NCI-H526 treated with DMSO at 0.1 percent for 48 hours (cell line): Measurements from ENCODE around the gene EHBP1.

Source experiments
- DNase-seq: peaks from one replicate; lab custom pipeline; 2025; lab: John Stamatoyannopoulos, UW

EHBP1 gene

DNA sequence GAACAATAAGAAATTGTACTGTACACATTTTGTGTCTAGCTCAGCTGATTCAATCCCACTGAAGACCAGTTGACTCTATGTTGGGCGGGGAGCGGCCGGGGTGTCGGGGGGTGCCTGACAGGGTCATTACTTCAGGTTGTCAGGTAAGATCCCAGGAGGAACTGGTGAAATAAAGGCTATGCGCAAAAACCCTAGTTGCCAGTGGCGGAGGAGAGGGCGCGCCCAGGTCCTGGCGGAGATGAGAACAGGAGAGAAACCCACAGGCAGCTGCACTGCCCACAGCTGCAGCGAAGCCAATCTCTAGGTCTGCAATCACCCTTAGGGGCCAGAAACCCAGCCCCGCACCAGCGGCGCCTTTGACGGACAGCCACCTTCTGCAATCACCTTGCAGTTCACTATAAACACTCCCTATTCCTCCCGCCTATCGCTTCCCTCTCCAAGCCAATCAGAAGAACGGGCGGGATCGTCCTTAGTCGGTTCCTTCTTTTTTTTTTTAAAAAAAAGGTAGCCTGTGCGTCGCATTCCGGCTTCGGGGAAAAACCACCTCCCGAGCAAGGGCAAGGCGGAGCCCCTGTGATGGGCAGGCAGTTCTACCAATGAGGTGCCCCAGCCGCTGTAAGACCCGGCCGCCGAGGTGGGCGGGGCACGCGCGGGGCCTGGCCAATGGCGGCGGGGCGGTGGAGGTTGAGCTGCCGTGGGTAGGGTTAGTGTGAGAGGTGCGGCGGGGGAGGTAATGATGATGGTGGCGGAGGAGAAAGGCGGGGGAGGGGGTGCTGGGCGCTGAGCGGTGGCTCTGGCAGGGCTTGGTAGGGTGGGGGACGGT is at the start of gene EHBP1:
EHBP1 (plus strand) TSS at position 707 of the 823 bp plus-strand sequence. CDS start 1,479 bp downstream, outside the sequence.
- peak; percentile 99 for DNase-seq

DNA sequence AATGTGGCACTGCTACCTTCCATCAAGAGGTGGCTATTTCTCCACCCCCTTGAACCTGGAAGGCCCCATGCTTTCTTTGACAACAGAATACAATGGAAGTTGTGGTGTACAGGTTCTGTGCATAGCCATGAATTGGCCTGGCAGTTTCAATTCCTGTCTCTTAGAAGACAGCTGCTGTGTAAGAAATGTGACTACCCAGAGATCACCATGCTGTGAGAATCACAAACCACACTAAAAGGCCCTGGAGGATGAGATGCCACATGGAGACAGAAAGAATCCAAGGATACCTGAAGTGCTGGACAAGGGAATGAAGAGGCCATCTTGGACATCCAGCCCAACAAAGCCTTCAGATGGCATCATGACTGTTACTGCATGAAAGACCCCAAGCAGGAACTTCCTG is 47.7 kb upstream of the EHBP1 start:
- no peak for DNase-seq

- no peak for DNase-seq
Observed at GRCh38 chr2:62658891-62659290, 46.6 kb upstream of the EHBP1 start.

DNA sequence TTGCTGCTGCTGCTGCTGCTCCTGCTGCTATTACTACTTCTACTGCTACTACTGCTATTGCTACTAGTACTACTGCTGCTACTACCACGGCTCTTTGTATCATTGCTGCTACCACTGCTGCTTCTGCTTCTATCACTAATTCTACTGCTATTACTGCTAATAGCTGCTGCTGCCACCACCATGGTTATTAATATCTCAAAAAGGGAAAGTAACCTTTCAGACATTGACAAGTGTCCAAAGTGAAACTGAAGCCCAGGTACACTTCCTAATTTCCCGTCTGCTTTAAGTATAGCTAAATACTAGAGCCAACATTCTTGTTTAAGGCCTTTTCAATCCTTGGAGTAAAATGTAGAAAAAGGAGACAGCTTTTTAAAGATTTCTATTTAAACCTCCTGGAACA is 45.4 kb upstream of the EHBP1 start:
- DNase-seq = no peak

- DNase-seq = no peak
Observed at GRCh38 chr2:62660582-62661262, 44.8 kb upstream of the EHBP1 start.

DNA sequence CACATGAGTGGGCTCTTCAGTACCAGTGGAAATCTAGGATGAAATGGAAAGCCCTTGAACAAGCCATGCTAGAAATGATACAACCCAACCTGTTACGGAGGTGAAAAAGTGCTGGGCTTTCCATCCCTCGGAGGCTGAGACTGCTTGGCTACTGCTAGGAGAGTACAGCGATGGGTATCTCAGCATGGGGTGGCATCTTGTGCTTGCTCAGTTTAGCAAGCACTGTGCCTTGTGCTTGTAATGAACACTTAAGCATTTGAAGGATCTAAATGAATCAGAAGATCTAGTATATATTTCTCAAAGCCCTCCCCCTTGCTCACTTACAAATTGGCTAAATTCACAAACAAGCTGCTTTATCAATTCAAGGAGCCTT is 44.3 kb upstream of the EHBP1 start:
- DNase-seq = no peak

DNA sequence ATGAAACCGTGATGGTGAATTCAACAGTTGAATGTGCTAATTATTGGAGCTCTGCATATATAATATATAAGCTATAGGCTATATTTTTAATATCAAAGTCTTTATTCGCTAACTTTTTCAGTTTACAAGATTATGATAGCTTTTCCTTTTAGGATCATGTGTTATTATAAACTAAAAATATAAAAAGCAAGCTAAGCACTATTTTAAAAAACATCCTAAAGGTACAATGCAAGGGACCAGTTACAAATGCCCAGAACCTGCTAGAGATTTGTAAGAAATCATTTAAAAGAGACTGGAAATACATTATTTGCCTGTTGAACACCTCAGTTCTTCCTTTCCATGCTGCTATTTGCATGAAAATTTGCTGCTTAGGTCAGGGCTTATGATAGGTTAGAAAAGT is 43.4 kb upstream of the EHBP1 start:
- no peak for DNase-seq

- DNase-seq = no peak
Observed at GRCh38 chr2:62662554-62662953, 43.0 kb upstream of the EHBP1 start.

DNA sequence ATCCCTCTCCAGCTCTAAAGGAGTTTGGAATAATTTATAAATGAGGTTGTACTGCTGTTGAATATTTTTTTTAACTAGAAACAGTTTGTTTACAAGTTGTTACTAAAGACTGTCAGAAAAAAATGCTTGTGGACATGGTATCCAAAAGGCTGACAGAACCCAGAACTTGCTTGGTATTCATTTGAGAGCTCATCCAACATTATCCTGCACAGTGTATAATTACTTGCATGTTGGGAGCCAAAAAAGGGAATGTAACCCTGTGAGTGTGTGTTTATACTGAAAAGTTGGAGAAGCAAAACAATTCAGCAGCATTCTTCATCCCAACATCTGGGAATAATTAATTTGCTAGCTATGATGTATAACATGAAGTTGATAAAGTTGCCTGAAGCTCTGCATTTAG is 42.1 kb upstream of the EHBP1 start:
- DNase-seq = no peak

GRCh38 chr2:62663920-62664795 is 41.4 kb upstream of the EHBP1 start:
- no peak for DNase-seq

DNA sequence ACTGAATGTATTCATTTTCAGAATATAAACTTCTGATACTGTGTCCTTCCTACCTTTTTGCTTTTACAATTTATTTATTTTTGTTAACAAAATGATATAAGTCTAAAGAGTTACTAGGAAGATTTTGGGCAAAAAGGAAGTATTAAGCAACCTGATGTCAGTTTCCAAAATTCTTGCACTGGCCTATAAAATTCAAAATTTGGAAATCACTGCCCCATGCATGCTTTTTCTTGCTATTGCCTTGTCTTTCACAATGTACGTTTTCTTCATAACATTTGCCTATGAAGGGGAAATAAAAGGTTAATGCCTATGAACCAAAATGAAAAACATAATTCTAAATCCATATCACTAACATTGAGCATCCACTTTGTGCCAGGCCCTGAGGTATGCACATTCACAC is 40.1 kb upstream of the EHBP1 start:
- DNase-seq = no peak

- DNase-seq = no peak
Observed at GRCh38 chr2:62669180-62669579, 36.3 kb upstream of the EHBP1 start.

DNA sequence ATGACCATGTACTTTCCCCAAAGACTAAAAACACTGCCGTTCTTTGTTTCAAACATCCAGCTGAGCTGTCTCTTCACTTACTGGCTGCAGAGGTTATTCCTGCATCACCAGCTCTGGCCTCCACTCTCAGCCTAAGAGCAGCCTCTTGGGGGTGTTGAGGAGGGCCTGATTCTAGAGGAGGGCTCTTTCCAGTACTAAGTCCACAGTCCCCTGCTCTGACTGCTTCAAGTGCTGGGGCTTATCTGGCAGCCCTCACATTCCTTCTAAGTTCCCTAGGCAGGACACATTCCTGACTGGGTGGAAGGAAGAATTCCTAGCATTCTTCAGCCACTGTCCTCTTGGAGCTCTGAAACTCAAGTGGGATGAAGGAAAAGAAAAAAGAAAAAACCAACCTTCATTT is 32.9 kb upstream of the EHBP1 start:
- no peak for DNase-seq

- no peak for DNase-seq
Observed at GRCh38 chr2:62675062-62675461, 30.5 kb upstream of the EHBP1 start.

DNA sequence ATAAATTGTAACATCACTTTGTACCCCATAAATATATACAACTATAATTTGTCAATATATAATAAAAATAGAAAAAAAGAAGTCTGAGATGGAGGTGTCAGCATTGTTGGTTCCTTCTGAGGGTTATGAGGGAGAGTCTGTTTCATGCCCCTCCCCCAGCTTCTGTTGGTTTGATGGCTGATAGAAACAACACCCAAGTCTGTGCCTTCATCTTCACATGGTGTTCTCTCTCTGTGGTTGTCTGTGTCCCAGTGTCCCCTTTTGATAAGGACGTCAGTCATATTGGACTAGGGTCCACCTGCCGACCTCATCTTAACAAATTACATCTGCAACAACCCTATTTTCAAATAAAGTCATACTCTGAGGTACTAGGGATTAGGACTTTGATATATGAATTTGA is 20.3 kb upstream of the EHBP1 start:
- no peak for DNase-seq

GRCh38 chr2:62686012-62686685 is 19.4 kb upstream of the EHBP1 start:
- DNase-seq = peak; percentile 93

DNA sequence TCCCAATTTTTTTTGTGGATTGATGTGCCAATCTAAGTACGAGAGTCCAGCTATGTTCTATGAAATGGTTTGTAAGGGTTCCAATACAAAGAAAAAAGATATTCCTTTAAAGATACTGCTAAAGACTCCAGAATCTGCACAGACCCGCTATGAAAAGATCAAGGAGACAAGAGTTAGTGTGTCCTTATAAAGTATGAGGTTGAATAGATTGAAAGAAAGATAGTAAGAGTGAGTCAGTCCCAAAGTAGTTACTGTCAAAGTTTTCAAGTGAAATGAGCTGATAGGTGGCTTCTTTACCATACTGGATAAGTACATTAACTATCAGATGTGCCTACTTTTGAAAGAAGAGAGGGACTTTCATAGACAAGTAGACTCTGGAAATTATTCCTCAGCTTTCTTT is 17.9 kb upstream of the EHBP1 start:
- no peak for DNase-seq

DNA sequence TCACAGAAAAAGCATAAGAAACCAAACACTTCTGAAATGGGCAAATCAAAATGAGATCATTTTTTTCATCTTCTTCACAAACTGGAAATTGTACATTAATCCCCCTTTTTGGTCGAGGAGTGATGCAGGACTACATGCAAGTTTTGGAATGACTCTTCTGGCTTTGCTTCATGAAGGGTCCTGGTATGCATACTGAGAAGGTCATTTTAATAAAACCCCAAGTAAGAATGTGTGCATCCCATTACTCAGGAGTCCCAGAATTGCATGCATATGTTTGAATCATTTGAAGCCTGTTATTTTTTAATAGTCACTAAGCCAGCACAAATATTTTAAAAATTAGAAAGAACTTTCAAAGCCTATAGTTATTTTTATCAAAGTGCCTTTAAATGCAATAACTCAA is 16.7 kb upstream of the EHBP1 start:
- DNase-seq = no peak

DNA sequence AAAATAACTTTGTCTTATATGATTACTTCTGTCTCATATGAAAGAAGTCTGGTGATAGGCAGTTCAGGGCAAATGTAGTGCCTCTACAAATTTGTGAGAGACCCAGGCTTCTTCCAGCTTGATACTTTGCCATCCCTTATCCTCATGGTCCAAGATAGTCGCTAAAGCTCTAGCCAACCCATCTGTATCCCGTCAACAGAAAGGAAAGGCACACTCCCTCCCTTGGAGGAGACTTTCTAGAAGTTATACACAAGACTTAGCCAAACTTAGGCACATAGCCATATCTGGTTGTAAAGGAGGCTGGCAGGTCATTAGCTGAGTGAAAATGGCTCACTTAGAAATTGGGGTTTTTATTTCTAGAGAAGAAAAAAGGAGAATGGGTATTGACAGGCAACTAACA is 14.3 kb upstream of the EHBP1 start:
- no peak for DNase-seq

GRCh38 chr2:62692225-62692624 is 13.3 kb upstream of the EHBP1 start:
- no peak for DNase-seq

- no peak for DNase-seq
Observed at GRCh38 chr2:62698653-62699052, 6.9 kb upstream of the EHBP1 start.

GRCh38 chr2:62704654-62705006 is 883 bp upstream of the EHBP1 start:
- DNase-seq = no peak
